Retinal pigment epithelial cell (primary cell): ENCODE data around the gene TMEM154.

ENCODE experiments used
- DNase-seq: peaks from one replicate; pipeline ENCODE4 v3.0.0-alpha.2; 2010; ENCODE audit warnings: low read depth
- H3K4me3 ChIP-seq: 2 replicates; pipeline ENCODE4 v1.5.1; 2011; ENCODE audit warnings: mild to moderate bottlenecking, low read length, control low read depth, moderate library complexity
- TF ChIP-seq, protein P1 (sequence below): conservative IDR thresholded peaks from 2 replicates; pipeline ENCODE4 v1.5.1; 2011; ENCODE audit warnings: low read depth, low read length, control low read depth, inconsistent platforms

Gene TMEM154

DNA sequence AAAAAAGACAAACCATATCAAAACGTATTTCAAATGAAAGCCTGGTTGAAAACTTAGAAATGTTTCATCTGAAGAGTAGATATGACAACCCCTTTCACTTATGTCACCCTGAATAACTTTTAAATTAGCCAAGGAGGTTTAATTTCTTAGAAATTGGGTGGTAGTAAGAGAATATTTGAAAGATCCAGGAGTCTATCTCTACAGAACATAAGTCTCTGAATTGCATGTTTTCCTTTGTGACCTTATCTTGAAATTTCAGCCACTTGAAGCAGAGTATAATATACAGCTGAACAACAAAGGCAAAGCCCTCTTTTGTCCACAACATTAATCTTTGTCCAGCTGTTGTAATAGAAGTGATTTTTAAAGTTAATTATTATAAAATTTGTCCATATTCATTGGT, 49.5 kb downstream of the TMEM154 start:
- no peak for DNase-seq
- TF ChIP-seq, protein P1, sequence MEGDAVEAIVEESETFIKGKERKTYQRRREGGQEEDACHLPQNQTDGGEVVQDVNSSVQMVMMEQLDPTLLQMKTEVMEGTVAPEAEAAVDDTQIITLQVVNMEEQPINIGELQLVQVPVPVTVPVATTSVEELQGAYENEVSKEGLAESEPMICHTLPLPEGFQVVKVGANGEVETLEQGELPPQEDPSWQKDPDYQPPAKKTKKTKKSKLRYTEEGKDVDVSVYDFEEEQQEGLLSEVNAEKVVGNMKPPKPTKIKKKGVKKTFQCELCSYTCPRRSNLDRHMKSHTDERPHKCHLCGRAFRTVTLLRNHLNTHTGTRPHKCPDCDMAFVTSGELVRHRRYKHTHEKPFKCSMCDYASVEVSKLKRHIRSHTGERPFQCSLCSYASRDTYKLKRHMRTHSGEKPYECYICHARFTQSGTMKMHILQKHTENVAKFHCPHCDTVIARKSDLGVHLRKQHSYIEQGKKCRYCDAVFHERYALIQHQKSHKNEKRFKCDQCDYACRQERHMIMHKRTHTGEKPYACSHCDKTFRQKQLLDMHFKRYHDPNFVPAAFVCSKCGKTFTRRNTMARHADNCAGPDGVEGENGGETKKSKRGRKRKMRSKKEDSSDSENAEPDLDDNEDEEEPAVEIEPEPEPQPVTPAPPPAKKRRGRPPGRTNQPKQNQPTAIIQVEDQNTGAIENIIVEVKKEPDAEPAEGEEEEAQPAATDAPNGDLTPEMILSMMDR, result no peak
- H3K4me3 ChIP-seq, result no peak overlapping the region

DNA sequence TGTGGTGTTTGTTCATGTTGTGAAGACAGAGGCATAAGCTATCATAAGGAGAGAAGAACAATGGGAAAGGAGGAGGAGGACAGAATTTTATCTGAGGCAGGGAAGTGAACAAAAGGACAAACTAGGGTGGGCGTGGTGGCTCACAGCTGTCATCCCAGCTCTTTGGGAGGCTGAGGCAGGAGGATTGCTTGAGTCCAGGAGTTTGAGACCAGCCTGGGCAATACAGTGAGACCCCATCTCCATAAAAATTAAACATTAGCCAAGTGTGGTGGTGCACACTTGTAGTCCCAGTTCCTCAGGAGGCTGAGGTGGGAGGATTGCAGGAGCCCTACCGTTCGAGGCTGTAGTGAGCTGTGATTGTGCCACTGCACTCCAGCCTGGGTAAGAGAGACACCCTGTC, 49.9 kb downstream of the TMEM154 start:
- TF ChIP-seq, protein P1, result no peak
- no peak overlapping the region for H3K4me3 ChIP-seq
- no peak for DNase-seq

DNA sequence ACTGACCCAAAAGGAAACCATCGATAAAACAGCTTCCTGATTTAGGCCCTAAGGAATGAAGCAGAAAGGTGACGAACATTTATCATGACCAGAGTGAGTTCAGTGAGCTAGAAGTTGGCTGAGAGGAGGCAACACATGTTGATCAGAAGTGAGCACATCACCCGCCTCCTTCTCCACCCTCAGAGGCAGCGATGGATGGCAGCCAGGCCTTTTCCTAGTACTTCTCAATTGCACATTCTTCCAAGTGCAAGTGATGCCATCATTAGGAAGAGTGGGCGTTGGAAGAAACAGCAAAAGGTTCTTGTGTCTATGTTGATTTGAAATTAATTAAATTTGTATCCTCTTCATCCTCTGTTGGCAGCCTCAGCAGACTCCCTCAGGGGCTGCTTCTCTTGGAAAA, 51.7 kb downstream of the TMEM154 start:
- TF ChIP-seq, protein P1, result no peak
- no peak overlapping the region for H3K4me3 ChIP-seq
- DNase-seq, result no peak

DNA sequence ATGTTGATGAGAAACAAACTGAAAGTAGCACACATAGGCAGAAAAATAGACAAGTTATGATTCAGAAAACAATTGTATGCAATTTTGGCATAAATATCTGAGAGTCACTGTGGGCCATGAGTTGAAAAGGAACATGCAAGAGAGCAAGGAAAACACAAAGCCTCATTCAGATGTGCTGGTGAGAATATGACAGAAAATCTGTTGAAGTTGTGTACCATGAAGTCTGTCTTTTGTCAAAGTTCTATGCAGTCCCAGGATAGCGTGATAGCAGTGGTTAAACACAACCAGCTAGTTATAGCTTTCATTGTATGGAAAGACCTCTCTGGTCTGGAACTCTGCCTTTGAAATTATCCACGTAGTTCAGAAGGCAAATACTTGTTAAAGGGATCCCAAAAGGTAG, 53.0 kb downstream of the TMEM154 start:
- no peak for DNase-seq
- H3K4me3 ChIP-seq, result no peak overlapping the region
- TF ChIP-seq, protein P1, result no peak

DNA sequence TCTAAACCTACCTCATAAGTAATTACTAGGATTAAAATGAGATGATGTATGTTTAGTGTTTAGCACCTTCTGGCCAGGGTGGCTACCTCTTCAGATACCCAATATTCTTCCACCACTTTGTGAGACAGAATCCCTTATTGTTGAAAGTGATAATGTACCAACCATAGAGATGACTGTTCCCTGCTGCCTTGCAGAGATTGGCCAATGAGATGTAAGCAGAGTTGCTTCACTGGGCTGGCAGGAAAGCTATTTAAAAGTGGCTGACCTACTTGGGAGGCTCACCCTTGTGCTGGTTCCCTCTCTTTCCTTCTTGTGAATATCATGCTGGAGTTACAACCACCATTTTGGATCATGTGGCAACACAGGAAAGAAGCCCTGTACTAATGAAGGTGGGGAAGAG, 58.9 kb downstream of the TMEM154 start:
- TF ChIP-seq, protein P1, result no peak
- DNase-seq, result no peak

DNA sequence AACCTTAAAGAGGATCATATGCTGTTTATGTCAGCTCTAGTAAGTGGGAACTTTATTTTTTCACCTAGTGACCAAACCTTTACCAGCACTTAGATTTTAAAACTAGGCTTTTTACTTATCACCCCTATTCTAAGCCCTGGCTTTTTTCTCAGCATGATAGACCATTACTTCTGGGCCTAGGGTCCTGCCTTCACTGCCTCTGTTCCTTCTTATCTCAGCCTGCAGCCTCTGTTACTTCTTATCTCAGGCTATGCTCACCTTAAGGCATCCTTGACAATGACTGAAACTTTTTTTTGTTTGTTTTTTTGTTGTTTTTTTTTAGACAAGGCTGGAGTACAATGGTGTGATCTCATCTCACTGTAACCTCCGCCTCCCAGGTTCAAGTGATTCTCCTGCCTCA, 59.6 kb downstream of the TMEM154 start:
- TF ChIP-seq, protein P1, result no peak
- no peak for DNase-seq
- H3K4me3 ChIP-seq, result no peak overlapping the region

More for the DNA sequence above, 58.9 kb downstream of the TMEM154 start:
- no peak overlapping the region for H3K4me3 ChIP-seq

DNA sequence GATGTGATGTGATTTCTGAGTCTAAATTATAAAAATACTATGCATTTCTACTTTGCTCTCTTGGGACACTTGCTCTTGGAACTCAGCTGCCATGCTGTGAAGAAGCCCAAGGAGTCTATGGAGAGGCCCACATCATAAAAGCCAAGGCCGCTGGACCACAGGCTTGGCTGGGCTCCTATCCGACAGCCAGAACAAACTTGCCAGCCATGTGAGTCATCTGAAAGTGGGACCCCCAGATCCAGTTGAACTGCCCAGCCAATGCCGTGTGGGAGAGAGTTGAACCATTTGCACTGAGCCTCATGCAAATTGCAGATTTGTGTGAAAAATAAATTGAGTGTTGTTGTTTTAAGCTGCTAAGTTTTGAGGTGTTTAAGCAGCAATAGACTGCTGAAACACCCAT, 60.2 kb downstream of the TMEM154 start:
- TF ChIP-seq, protein P1, result no peak
- DNase-seq, result no peak
- H3K4me3 ChIP-seq, result no peak overlapping the region
